ENCODE results near the gene CORO7.

The CORO7 gene

DNA sequence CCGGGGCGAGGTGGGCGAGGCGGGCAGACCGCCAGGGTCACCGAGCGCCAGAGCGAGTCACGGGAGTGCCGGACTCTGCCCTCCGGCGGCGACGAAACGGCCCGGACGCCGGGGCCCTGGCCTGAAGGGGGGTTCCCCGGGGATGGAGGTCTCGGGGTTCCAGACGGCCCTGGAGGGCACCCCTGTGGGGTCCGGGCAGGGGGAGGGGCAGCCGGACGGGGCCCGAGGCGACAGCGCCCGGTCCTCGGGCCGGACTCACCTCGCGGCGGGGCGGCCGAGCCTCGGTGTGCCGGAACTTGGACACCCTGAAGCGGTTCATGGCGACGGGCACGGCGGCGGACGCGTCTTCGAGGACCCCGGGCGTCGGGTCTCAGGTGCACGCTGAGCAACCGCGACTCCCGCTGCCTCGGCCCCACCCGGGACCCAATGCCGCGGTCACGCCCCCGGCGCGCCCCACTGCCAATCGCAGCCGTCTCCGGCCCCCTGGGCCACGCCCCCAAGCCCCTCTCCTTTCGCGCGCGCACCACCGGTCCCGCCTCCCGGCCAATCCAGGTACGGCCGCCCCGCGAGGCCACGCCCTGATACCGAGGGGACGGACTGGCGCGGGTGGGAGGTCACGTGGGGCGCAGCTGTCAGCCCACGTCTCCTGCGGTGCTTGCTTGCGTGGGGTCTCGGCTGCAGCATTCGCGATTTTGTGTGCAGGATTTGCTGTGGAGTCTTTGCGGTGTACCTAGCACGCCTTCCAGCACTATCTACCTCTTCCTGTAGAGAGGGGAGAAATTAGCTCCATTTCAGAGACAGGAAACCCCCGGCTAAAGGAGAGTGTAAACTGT, at the start of gene CORO7:
Gene CORO7 (minus strand): TSS at position 397 of the 833 bp plus-strand sequence. CDS start 78 bp downstream, at position 319.
- peak; percentile 97 for DNase-seq

DNA sequence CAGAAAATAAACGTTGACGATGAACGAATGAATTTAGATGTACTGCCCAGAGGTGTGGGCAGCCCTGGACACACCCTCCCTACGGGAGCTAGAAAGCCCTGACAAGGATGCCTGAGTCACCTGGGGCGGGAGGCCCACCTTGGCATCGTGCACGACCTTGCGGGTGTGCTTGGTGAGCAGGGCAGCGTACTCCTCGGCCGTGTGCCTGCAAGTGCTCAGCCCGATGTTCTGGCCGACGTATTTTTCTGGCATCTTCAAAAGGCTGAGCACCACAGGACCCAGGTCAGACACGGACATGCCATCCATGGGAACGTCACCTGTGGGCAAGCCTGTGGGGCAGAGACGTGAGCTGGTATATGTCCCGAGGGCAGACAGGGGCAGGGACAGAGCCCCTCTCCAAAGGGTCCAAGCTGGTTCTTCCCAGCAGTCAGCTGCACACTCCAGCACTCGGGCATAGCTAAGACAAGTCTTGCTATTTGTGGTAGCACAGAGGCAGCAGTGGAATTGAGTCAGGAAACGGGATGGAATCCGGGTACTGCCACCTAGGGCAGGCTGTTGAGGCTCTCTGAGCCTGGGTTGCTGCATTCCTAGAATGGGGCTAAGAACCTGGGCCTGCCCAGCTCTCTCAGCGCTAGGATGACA, 47.2 kb upstream of the CORO7 start:
- DNase-seq = no peak

DNA sequence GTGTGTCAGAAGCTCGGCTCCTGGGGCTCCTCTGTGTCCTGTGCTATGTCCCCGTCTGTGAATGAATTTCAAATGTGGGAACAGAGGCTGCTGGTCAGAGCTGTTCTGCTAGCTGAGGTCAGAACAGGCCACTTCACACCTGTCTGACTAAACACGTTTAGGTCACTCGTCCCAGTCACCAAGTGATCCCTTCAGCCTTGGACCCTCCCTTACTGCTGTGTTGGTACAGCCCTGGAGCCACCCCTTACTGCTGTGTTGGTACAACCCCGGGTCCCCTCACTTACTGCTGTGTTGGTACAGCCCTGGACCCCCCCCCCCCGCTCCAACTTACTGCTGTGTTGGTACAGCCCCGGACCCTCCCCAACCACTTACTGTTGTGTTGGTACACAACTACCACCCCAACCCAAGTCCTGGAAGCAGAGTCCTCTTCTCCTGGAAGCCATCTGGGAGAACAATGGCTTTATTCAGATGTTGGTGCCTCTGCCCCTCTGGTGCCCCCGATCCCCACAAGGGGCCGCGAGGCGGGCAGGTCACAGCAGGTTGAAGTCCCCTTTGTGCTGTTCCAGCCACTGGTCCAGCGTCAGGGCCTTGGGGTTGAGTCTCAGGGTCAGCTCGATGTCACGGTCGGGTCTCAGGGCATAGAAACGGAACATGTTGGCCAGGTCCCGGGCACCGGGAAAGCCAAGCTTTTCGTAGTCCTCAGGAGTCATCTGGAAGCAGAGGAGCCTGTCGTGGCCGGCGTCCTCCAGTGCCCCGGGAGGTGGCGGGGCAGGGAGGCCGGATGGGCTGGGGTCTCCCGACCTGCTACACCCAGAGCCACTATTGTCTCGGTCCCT, 45.1 kb upstream of the CORO7 start:
- no peak for DNase-seq

DNA sequence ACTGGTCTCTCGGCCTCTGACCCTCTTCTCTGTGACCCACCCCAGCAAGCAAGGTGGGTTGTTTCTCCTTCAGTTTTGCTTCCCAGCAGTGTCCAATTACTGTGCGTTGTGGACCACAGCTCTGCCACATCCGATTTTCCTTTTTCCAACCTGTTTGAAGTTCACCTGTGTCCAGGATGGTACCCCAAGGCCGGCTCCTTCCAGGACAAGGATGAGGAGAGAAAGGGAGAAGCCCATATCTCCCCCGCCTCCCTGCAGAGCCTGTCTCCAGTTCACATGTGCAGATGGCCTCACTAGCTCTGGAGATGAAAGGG, 44.5 kb upstream of the CORO7 start:
- no peak for DNase-seq

DNA sequence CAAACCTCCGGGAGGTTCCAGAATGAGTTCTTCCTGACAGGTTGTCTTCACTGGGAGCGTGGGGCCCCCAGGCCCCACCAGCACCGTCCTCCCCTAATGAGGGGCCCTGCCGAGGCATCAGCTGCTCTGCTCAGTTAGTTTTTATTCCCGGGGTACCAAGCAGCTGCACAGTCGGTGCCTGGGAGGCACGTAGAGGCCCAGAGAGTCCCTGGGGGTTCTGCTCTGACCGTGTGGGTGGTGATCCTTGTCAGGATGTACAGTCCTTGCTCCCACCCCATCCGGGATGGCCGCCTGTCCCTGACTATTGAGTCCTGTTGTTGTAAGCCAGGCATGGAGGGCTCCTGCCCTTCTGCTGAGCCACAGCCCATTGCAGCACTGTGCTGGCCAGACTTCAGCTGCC, 39.6 kb upstream of the CORO7 start:
- no peak for DNase-seq

DNA sequence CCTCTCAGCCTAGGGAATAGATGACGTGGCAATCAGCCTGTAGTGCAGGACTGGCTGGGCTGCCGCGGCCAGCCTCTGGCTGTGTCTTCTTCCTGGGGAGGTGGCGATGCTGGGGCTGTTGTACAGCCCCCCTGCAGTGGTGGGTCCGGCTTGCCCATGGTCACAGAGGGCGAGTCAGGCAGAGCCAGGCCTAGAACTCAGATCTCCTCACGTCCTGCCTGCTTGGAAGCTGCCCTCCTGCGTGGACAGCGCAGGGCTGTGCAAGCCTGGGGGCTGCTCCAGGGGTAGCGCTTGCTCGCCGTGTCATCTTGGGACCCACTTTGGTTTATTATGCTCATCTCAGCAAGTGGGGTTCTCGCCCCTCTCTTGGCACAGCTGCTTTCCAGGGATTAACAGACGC, 38.7 kb upstream of the CORO7 start:
- DNase-seq = no peak

DNA sequence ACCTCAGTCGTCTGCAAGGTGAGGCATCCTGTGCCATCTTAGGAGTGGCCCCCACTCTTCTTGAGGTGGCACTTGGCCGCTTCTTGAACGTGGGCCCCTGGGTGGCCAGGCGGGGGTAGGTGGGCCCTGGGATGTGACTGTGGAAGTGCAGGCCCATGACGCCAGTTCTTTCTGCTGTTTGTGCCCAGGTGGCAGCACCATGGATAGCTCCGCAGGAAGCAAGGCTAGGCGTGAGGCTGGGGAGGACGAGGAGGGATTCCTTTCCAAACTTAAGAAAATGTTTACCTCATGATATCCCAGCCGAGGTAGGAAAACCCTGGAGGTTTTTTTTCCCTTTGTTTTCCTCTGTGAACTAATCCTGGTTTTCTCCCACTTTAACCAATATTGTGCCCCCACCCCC, 38.2 kb upstream of the CORO7 start:
- no peak for DNase-seq

DNA sequence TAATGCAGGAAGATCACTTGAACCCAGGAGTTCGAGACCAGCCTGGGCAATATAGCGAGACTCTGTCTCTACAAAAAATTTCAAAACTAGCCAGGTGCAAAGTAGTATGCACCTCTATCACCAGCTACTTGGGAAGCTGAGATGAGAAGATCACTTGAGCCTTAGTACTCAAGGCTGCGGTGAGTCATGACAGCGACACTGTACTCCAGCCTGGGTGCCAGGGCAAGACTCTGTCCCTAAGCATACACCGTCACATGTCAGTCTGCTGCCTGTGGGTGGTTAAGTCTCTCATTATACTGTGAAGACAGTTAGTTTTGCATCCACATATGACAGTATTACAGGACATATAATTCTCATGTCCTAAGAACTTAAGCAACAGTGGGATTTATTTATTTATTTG, 36.3 kb upstream of the CORO7 start:
- no peak for DNase-seq

DNA sequence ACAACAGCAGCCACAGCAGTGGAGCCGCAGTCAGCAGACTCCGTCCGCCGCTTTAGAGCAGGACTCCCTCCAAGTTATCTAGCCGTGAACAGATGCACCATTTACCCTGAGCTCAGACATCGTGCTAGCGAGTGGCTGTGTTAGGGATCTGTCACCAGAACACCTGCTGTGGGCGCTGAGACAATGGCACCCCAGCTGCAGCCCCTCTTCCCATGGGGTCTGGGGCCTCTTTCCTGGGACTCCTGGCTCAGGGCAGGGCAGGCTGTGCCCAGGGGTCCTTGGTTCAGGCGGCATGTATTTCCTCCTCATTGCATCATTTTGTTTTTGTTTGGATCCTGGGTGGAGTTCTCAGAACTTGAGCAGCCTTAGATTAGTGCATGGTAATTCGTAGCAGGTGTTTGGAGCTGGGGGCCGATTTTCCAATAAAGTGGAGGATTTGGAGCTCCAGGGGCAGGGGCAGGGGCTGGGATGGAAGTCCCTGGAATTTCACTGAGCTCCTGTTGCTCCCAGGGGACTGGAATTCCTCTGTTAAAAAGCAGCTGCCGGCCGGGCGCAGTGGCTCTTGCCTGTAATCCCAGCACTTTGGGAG, 34.6 kb upstream of the CORO7 start:
- no peak for DNase-seq

DNA sequence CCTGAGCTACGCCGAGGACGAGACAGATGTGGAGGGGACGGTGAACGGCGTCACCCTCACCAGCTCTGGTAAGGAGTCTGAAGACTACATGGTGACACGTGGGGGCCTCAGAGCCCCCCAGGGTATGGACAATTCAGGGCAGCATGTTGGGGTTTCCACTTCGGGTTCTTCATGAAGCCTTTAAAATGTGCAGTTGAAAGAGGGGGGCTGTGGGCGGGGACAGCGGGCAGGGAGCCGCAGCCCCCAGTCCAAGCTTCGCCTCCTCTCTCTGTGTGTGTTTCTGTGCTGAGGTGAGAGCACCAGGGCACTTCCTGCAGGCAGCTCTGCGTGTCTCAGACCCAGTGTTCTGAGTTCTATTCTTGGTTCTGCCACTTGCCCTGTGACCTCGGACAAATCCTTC, 34.0 kb upstream of the CORO7 start:
- no peak for DNase-seq

DNA sequence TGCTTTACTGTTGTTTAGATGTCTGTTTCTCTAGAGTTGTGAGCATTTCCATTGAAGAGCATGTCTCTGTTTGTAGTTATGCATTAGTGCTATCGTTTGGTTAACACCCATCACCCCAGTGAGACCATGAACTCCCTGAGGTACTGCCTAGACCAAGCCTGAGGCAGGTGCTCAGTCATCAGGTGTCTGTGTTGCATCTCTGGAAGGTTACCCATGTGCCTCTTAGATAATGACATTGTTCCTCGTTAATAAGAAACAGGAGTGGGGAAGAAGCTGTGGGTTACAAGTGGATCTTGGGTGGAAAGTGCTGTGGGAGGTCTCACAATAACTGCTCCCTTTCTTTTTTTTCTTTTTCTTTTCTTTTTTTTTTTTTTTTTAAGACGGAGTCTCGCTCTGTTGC, 27.6 kb upstream of the CORO7 start:
- DNase-seq = no peak

DNA sequence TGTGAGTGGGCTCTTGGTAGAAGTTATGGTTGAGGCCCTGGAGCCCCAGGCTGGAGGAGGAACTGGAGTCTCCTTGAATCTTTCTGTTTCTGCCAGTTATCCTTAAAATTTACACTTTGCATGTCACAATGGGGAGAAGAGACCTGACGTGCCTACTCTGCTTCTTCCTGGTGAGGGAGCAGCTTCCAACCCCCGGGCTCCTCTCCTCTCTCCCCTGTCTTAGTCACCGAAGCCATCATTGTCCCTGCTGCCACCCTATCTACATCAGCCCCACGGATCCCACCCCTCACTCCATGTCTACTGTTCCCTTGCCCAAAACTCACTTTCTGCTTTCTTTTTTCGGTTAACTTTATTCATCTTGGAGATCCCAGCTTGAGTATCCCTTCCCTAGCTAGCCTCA, 26.9 kb upstream of the CORO7 start:
- no peak for DNase-seq

DNA sequence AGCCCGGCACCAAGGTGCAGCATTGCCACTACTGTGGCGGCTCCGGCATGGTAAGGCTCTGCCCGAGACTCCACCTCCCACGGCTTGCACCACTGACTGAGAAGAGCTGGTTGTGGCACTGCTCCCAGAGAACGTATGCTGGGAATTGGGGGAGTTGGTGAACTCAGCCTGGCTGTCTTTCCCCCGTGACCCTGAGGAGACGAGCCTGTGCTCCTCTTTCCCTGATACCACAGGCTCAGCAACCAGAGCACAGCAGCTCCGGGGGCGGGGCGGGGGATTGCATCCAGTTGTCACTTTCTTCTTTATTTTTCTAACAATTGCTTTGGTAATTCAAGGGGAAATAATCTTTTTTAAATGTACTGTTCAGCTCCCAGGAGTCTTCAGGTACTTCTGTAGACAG, 26.0 kb upstream of the CORO7 start:
- DNase-seq = no peak

DNA sequence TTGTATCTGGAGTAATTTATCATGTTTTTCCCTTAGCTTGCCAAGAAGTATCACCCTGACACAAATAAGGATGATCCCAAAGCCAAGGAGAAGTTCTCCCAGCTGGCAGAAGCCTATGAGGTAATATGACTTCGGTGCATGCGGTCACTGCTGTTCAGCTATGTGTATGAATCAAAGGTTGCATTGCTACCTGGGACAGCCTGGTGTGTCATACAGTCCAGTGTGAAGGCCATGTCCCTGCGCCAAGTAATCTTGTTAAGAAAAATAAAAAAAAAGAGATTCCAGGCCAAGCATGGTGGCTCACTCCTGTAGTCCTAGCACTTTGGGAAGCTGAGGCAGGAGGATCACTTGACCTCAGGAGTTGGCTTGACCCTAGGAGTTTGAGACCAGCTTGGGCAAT, 21.0 kb upstream of the CORO7 start:
- DNase-seq = no peak

DNA sequence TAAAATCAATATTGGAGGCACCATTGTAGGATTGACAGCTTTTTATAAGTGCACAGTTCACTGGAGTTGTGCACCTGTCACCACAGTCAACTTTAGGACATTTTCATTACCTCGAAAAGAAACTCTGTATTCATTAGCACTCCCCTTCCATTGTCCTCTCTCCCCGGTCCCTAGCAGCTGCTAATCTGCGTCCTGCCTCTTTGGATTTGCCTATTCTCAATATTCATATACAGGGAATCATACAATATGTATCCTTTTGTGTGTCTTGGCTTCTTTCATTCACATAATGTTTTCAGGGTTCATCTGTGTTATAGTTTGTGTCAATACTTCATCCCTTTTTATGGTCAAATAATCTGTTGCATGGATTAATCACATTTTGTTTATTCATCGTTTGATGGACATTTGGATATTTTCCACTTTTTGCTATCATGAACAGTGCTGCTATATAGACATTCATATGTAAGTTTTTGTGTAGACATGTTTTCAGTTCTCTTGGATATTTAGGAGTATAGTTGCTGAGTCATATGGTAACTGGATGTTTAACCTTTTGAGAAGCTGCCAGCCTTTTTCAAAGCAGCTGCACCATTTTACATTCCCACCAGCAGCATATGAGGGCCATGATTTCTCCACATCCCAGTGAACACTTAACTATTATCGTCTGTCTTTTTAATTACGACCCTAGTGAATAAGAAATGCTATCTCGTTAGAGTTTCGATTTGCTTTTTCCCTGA, 19.1 kb upstream of the CORO7 start:
- DNase-seq = no peak

DNA sequence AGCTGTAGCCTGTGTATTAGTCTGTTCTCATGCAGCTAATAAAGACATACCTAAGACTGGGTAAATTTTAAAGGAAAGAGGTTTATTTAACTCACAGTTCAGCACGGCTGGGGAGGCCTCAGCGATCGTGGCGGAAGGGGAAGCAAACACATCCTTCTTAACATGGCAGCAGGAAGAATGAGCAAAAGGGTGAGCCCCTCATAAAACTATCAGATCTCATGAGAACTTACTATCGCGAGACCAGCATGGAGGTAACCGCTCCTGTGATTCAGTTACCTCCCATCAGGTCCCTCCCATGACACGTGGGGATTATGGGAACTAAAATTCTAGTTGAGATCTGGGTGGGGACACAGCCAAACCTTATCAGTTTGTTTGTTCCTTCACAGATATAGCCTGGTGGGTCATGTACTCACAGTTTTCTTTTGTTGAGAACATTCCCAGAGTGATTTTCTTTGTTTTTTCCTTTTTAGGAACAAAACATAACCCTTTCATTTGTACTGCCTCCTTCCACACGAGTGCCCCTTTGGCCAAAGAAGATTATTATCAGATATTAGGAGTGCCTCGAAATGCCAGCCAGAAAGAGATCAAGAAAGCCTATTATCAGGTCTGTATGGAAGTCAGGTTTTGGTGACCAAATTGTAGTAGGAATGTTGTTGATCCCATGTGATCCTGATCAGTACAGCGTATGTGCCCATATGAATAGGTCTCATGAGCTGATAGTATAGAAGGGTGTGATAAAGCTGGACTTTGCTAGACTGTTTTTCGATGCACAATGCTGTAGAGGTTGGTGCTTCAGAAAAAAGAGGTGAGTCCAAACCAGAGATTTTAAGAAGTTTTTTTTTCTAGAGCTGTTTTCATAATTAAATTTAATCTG, 17.8 kb upstream of the CORO7 start:
- no peak for DNase-seq

DNA sequence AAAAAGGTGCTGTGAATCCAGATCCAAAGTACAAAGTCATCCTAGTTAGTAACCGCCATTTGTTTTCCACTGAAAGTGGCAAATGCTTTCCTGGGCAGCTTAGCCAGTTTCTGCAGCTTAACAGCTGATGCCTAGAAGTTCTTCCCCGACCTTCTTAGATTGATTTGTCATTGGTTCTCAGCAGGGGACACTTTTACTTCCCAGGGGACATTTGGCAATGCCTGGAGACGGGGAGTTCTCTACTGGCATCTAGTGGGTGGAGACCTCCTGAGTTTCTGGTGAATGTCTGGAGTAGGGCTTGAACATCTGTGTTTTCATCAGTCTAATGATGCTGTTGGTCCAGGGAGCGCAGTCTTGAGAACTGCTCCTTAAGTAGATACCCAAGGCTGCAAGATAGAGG, 16.8 kb upstream of the CORO7 start:
- no peak for DNase-seq

DNA sequence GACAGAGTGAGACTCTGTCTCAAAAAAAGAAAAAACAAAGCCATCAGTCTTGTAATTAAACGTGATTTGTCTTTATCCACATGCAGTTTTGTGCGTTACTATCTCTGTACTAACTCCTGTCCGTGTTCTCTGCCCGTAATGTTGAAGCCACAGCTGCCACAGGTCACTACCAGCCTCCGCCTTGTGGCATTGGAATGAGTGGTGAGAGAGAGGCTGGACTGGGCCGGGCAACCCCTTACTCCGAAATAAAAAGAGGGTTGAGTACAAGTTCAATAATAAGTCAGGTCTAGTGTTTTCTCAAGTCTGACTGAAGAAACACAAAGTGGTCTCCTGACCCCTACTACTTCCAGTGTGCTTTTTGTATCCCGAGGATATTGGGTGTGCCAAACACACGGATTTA, 14.6 kb upstream of the CORO7 start:
- DNase-seq = no peak

DNA sequence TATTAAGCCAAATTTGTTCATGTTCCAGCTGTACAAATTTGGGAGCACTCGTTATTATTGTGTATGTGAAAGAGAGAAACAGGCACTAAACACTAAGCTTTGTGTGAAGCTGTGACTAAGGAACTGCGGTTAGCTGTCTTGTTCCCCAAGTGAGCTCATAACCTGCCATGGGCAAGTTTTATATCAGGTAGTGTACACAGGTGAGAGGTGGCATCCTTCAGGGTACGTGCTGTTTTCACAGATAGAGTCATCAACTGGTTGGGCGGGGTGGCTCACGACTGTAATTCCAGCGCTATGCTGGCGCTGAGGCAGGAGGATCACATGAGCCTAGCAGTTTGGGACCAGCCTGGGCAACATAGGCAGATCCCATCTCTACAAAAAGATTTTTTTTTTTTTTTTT, 12.1 kb upstream of the CORO7 start:
- DNase-seq = no peak

DNA sequence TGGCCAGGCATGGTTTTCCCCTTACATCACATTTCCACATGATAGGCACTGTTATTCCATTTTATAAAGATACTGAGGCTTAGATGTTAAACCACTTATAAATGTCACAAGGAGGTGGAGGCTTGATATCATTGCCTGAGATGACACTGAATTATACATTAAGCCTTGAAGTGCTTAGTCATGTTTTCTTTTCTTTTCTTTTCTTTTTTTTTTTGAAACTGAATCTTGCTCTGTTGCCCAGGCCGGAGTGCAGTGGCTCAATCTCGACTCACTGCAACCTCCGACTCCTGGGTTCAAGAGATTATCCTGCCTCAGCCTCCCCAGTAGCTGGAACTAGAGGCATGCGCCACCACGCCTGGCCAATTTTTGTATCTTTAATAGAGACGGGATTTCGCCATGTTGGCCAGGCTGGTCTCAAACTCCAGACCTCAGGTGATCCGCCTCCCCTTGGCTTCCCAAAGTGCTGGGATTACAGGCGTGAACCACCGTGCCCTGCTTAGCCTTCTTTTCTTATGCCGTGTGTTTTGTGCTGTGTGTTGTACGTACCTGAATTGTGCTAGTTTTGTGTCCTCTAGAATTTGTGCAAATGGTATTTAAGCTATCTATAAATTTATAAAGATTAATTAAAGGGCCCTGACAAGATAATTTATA, 10.5 kb upstream of the CORO7 start:
- DNase-seq = no peak

DNA sequence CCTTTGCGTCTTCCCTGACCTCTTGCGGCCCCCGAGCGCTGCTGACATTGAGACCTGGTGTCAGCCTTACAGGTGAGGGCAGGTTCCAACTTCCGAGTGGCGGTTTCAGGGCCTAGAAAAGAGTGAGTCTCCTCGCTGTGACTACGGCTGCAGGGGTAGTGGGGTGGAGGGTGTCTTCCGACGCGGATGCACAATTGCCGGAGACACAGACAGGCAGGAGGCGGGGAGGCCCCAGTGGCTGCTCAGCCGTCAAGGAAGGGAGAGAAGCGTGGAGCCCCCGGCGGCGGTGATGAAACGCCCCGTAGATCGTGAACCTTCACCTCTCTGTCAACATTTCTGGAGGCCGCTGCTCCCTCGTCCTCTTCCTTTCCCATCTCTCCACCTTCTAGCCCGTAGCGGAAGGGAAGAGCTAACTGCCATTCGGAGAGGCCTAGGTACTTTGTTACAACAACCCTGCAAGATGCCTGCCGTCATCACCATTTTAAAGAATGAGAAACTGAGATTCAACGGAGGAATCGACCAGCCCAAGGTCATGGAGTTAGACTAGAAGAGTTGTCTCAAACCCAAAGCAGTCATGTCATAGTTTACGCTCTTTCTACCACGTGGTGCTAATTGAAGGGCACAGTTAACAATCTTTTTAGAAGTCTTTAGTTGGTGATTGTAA, 9.8 kb upstream of the CORO7 start:
- DNase-seq = peak; percentile 49
